H1 (cell line): Measurements from ENCODE around the gene CERCAM. TPM values are rescaled to one million over a fixed set of nuclear protein-coding genes. Genes with fewer than 3 reads are reported as not detected.

Source experiments
- CTCF ChIA-PET: fragments of 300-600 bp; sonication (Branson Sonifier 250); formaldehyde crosslinking; loops from one replicate; lab custom pipeline; 2021; ENCODE audit not compliant: partially characterized antibody; lab: Charles Lee
- POLR2A ChIA-PET: fragments of 300-600 bp; sonication (Branson Sonifier 250); formaldehyde crosslinking; loops from one replicate; lab custom pipeline; 2021; ENCODE audit warnings: inconsistent platforms; ENCODE audit not compliant: partially characterized antibody; lab: Charles Lee
- DNase-seq, 2 experiments: peaks; one replicate each; pipeline versions ENCODE4 v3.0.0 to v3.0.0-alpha.2; 2010 to 2022; ENCODE audit warnings: low spot score in 2 of 2, low read depth in 1 of 2, mixed read lengths in 1 of 2
- FAIRE-seq: peaks from 2 replicates; lab custom pipeline; 2011; peaks lifted over from hg19 to GRCh38; lab: Jason Lieb, UNC
- H2AFZ ChIP-seq: 2 replicates; pipeline ENCODE4 v1.8.1; 2012; ENCODE audit warnings: low read length, inconsistent platforms
- H2AK5ac ChIP-seq: 2 replicates; pipeline ENCODE4 v1.6.1; 2013; ENCODE audit warnings: low read depth, low read length
- H2BK120ac ChIP-seq: replicated peaks from 2 replicates; pipeline ENCODE3; 2013; ENCODE audit warnings: low read depth, low read length, inconsistent platforms
- H2BK12ac ChIP-seq: 2 replicates; pipeline ENCODE4 v1.6.1; 2013; ENCODE audit warnings: low read depth, low read length
- H2BK15ac ChIP-seq: 2 replicates; pipeline ENCODE4 v1.6.1; 2013; ENCODE audit warnings: low read length
- H2BK20ac ChIP-seq: 2 replicates; pipeline ENCODE4 v1.6.1; 2013; ENCODE audit warnings: low read length
- H2BK5ac ChIP-seq: 2 replicates; pipeline ENCODE4 v1.6.1; 2013; ENCODE audit warnings: low read depth, low read length
- H3K14ac ChIP-seq: 2 replicates; pipeline ENCODE4 v1.6.1; 2013; ENCODE audit warnings: inconsistent platforms; ENCODE audit not compliant: insufficient read length
- H3K18ac ChIP-seq: 2 replicates; pipeline ENCODE4 v1.6.1; 2013; ENCODE audit warnings: low read length; ENCODE audit errors: extremely low read depth
- H3K23ac ChIP-seq: 2 replicates; pipeline ENCODE4 v1.6.1; 2013; ENCODE audit warnings: inconsistent platforms; ENCODE audit not compliant: insufficient read length
- H3K23me2 ChIP-seq: 2 replicates; pipeline ENCODE4 v1.6.1; 2013; ENCODE audit warnings: low read depth, low read length
- H3K27ac ChIP-seq: 2 replicates; pipeline ENCODE4 v1.6.1; 2011; ENCODE audit warnings: low read depth, low read length, inconsistent platforms
- H3K27me3 ChIP-seq, 4 experiments: replicated peaks in 1 of 4; 1 replicate in 1 of 4; 2 replicates in 3 of 4; pipeline versions ENCODE4 v1.6.1 to v1.8.1; 2011 to 2013; ENCODE audit warnings: low read length in 3 of 4, mild to moderate bottlenecking in 3 of 4, inconsistent platforms in 2 of 4, mixed read lengths in 2 of 4, moderate library complexity in 1 of 4; ENCODE audit not compliant: control insufficient read depth in 3 of 4, insufficient read depth in 3 of 4; ENCODE audit errors: extremely low read depth in 1 of 4
- H3K36me3 ChIP-seq, 4 experiments: 2 replicates each; pipeline versions ENCODE4 v1.6.1 to v1.8.1; 2011 to 2013; ENCODE audit warnings: mild to moderate bottlenecking in 4 of 4, low read length in 3 of 4, moderate library complexity in 2 of 4, control low read depth in 1 of 4, inconsistent platforms in 1 of 4; ENCODE audit not compliant: insufficient read depth in 4 of 4, control insufficient read depth in 2 of 4
- H3K4ac ChIP-seq: replicated peaks from 2 replicates; pipeline ENCODE3; 2013; ENCODE audit warnings: low read length, low read depth, mixed read lengths, inconsistent platforms; ENCODE audit not compliant: insufficient read length
- H3K4me1 ChIP-seq, 4 experiments: replicated peaks in 1 of 4; 1 replicate in 1 of 4; 2 replicates in 3 of 4; pipeline versions ENCODE4 v1.6.1 to v1.8.1; 2011 to 2013; ENCODE audit warnings: low read length in 3 of 4, inconsistent platforms in 2 of 4, mixed read lengths in 1 of 4; ENCODE audit not compliant: insufficient read depth in 4 of 4, control insufficient read depth in 3 of 4
- H3K4me2 ChIP-seq, 2 experiments: 2 replicates each; pipeline versions ENCODE4 v1.6.1 to v1.8.1; 2011 to 2013; ENCODE audit warnings: low read depth in 2 of 2, low read length in 2 of 2, control low read depth in 1 of 2, inconsistent platforms in 1 of 2, mild to moderate bottlenecking in 1 of 2; ENCODE audit not compliant: insufficient read depth in 1 of 2
- H3K4me3 ChIP-seq, 4 experiments: fragments of 200-600, 300-600 bp in 1 of 4; sonication (generic), shearing (Covaris generic), sonication (Bioruptor Twin) in 1 of 4; 2 replicates each; pipeline versions ENCODE4 v1.5.1 to v1.8.1; 2011 to 2016; ENCODE audit warnings: low read length in 4 of 4, low read depth in 3 of 4, control low read depth in 2 of 4, inconsistent platforms in 2 of 4, mild to moderate bottlenecking in 2 of 4, mixed read lengths in 1 of 4, moderate library complexity in 1 of 4; ENCODE audit not compliant: insufficient read depth in 2 of 4; ENCODE audit errors: extremely low read depth in 1 of 4
- H3K56ac ChIP-seq: replicated peaks from 2 replicates; pipeline ENCODE3; 2013; ENCODE audit warnings: low read depth, mild to moderate bottlenecking, mixed read lengths, low read length, inconsistent platforms; ENCODE audit not compliant: insufficient read length
- H3K79me1 ChIP-seq: 2 replicates; pipeline ENCODE4 v1.6.1; 2013; ENCODE audit warnings: low read depth, low read length, control low read depth
- H3K79me2 ChIP-seq, 2 experiments: 2 replicates each; pipeline versions ENCODE4 v1.6.1 to v1.8.1; 2012 to 2013; ENCODE audit warnings: low read length in 2 of 2, mild to moderate bottlenecking in 2 of 2, inconsistent platforms in 1 of 2; ENCODE audit not compliant: insufficient read depth in 2 of 2, control insufficient read depth in 1 of 2
- H3K9ac ChIP-seq, 4 experiments: replicated peaks in 1 of 4; 1 replicate in 1 of 4; 2 replicates in 3 of 4; pipeline versions ENCODE4 v1.6.1 to v1.8.1; 2011 to 2013; ENCODE audit warnings: low read depth in 3 of 4, low read length in 3 of 4, control low read depth in 2 of 4, mild to moderate bottlenecking in 2 of 4, moderate library complexity in 2 of 4, inconsistent platforms in 1 of 4; ENCODE audit errors: extremely low read depth in 1 of 4
- H3K9me3 ChIP-seq, 2 experiments: 2 replicates each; pipeline versions ENCODE4 v1.6.1 to v1.8.1; 2012 to 2013; ENCODE audit warnings: mild to moderate bottlenecking in 2 of 2, moderate library complexity in 2 of 2, control low read depth in 1 of 2, inconsistent platforms in 1 of 2, low read depth in 1 of 2, low read length in 1 of 2, mixed read lengths in 1 of 2; ENCODE audit not compliant: insufficient read depth in 2 of 2
- H4K20me1 ChIP-seq, 2 experiments: replicated peaks in 1 of 2; 2 replicates each; pipeline versions ENCODE3 to v1.8.1; 2011 to 2013; ENCODE audit warnings: inconsistent platforms in 2 of 2, low read length in 2 of 2, mild to moderate bottlenecking in 1 of 2; ENCODE audit not compliant: insufficient read depth in 2 of 2, control insufficient read depth in 1 of 2
- H4K5ac ChIP-seq: 2 replicates; pipeline ENCODE4 v1.6.1; 2013; ENCODE audit warnings: low read length, low read depth, mixed read lengths, inconsistent platforms; ENCODE audit not compliant: insufficient read length
- H4K8ac ChIP-seq: 2 replicates; pipeline ENCODE4 v1.8.0; 2013; ENCODE audit warnings: mild to moderate bottlenecking, moderate library complexity, low read length, inconsistent platforms; ENCODE audit not compliant: insufficient read depth; ENCODE audit errors: extremely low read depth
- H4K91ac ChIP-seq: replicated peaks from 2 replicates; pipeline ENCODE3; 2013; ENCODE audit warnings: low read length, mixed read lengths, inconsistent platforms; ENCODE audit not compliant: insufficient read length
- EZH2 ChIP-seq: fragments of 200-600 bp; sonication (generic); IDR thresholded peaks from 2 replicates; pipeline ENCODE4 v1.7.1; 2012; ENCODE audit warnings: low read depth, mild to moderate bottlenecking, moderate library complexity, low read length, inconsistent platforms; ENCODE audit not compliant: severe bottlenecking
- WGBS, 2 experiments: shearing (Covaris generic) in 1 of 2; methylation state at CpG; one replicate each; pipeline versions ENCODE4 v1.1.6 to v1.1.7; 2013 to 2015; ENCODE audit warnings: low lambda C conversion rate in 2 of 2, mixed read lengths in 2 of 2, inconsistent platforms in 1 of 2, low coverage in 1 of 2, missing lambda C conversion rate in 1 of 2; ENCODE audit not compliant: insufficient replicate concordance in 2 of 2, insufficient coverage in 1 of 2, insufficient read length in 1 of 2; ENCODE audit errors: extremely low coverage in 1 of 2, missing lambda C conversion rate in 1 of 2; 5-methylcytosine and 5-hydroxymethylcytosine counted together
- polyA plus RNA-seq, 7 experiments: library from polyadenylated mRNA; depleted of rRNA in 3 of 7; stranded (reverse) in 5 of 7; unstranded in 2 of 7; fragments of >200 nt in 5 of 7; fragments of 200-250 nt in 2 of 7; gene quantifications; 1 replicate in 5 of 7; 2 replicates in 1 of 7; 4 replicates in 1 of 7; pipeline versions ENCODE4 v1.2.1 to v1.2.3, GENCODE V29; 2011 to 2013; ENCODE audit warnings: missing spikeins in 2 of 7, mixed read lengths in 2 of 7
- total RNA-seq: library from RNA; stranded (reverse); fragmentation: NEBNext Ultra II Directional; extraction: Animal tissue kit (Norgen Biotek cat#: 25700); gene quantifications from 2 replicates; pipeline ENCODE4 v1.2.1, GENCODE V29; 2021

CERCAM gene
- total and polyA plus RNA-seq, 2 of the 8 experiments (the other 6 are each of a cell fraction or from before 2014, with no cell fraction given) = 3.1 to 5.2 TPM

DNA sequence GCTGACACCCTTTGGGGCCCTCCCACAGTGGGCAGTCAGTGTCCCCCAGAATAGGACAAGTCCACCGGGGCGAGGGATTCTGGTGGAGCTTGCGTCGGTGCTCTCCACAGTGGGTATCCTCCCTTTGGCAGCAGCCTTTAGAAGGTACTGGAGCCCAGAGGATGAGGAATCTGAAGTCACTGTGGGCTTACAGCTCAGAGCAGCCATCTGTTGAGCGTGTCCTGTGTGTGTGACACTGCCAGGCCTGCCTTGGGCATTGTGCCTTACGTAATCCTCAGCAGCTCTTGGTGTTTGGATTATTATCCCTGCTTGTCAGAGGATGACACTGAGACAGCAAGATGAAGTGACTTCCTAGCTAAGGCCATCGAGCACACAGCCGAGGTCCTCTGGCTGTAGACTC lies 36.9 kb upstream of the CERCAM start:
- Histone ChIP-seq H2AFZ (no peak overlapping the region), H3K4me2 (peak overlapping the region; percentile 48 to 66), H4K8ac (no peak overlapping the region), H2AK5ac (peak overlapping the region; percentile 93; the same call in 1 of the 2 replicates), H2BK5ac (peak overlapping the region; percentile 41; the same call in 1 of the 2 replicates), H2BK12ac (peak overlapping the region; percentile 84), H3K14ac (no peak overlapping the region), H3K23ac (no peak overlapping the region), H3K9ac (peak overlapping the region in 1 of 4 experiments; percentile 2; a peak in 2 of 7 replicates), H3K4me1 (peaks cover 26 to 40% (median 36%) of the 10 kb centered on the region in 4 experiments), H3K9me3 (no peaks in the 10 kb centered on the region), H3K36me3 (peaks cover 0 to 16% (median 6%) of the 10 kb centered on the region in 4 experiments; a peak in 6 of 8 replicates), H2BK20ac (peak overlapping the region; percentile 49), H3K4me3 (peak overlapping the region in 1 of 4 experiments; percentile 44; a peak in 3 of 8 replicates), H4K20me1 (peaks cover 29% of the 10 kb centered on the region in 2 experiments), H3K27ac (no peak overlapping the region), H3K4ac (peak overlapping the region; percentile 17), H3K27me3 (peaks cover 13 to 74% (median 66%) of the 10 kb centered on the region in 4 experiments), H3K18ac (peak overlapping the region; percentile 88), H3K56ac (no peak overlapping the region), H3K79me1 (0 out of 2 replicates have a peak, but pooled peaks cover 6% of the 10 kb centered on the region), H4K91ac (peak overlapping the region; percentile 50), H4K5ac (no peak overlapping the region), H2BK15ac (peak overlapping the region; percentile 5; the same call in 1 of the 2 replicates), H3K79me2 (no peaks in the 10 kb centered on the region), H2BK120ac (peak overlapping the region; percentile 58), H3K23me2 (peaks cover 2% of the 10 kb centered on the region; the same call in 1 of the 2 replicates)
- FAIRE-seq = no peak
- CTCF ChIA-PET = interaction anchor here (0.5 to 21.9 kb wide), 11 partner anchors 10 to 122 kb away, joined by 3 to 323 read pairs (median 6); partner anchors contain the start of genes CERCAM and URM1
- TF ChIP-seq EZH2 = no peak
- POLR2A ChIA-PET = interaction anchor here (0.6 to 5.6 kb wide), 12 partner anchors 9 to 130 kb away, joined by 3 to 63 read pairs (median 8); partner anchors contain the start of genes CERCAM and URM1
- WGBS, 2 experiments = 66% methylated on average over 8 of the region's 8 CpGs; no CpG with 5 or more reads in 1 of the 2 experiments
- DNase-seq = no peak
